Uterus (tissue), 4 donors: ENCODE data around the gene CTCF. TPM values are rescaled to one million over a fixed set of nuclear protein-coding genes. Genes with fewer than 3 reads are reported as not detected.

ENCODE experiments used
- DNase-seq, 2 donors: peaks; one replicate each; pipeline ENCODE4 v3.0.0-alpha.2; 2019 to 2020
- H3K27ac ChIP-seq, 2 donors: fragments of 200-600 bp; sonication (generic); 1 replicate in 1 of 2; 2 replicates in 1 of 2; pipeline ENCODE4 v1.5.1; 2016 to 2018
- H3K27me3 ChIP-seq, 2 donors: fragments of 200-600 bp; sonication (generic); one replicate each; pipeline ENCODE4 v1.5.1; 2018 to 2019; ENCODE audit warnings: control low read depth in 1 of 2
- H3K36me3 ChIP-seq, 2 donors: fragments of 200-600 bp; sonication (generic); one replicate each; pipeline ENCODE4 v1.5.1; 2019; ENCODE audit warnings: control low read depth in 1 of 2
- H3K4me1 ChIP-seq, 2 donors: fragments of 200-600 bp; sonication (generic); one replicate each; pipeline ENCODE4 v1.5.1; 2018 to 2019; ENCODE audit warnings: control low read depth in 1 of 2
- H3K4me3 ChIP-seq, 2 donors: fragments of 200-600 bp; sonication (generic); 1 replicate in 1 of 2; 2 replicates in 1 of 2; pipeline ENCODE4 v1.5.1; 2018 to 2019; ENCODE audit warnings: mild to moderate bottlenecking in 1 of 2
- H3K9me3 ChIP-seq, 2 donors: fragments of 200-600 bp; sonication (generic); one replicate each; pipeline ENCODE4 v1.5.1; 2019; ENCODE audit warnings: control low read depth in 1 of 2
- CTCF ChIP-seq, 4 experiments: fragments of 200-600 bp in 2 of 4; fragments of 450-650 bp in 2 of 4; sonication (generic) in 2 of 4; IDR thresholded peaks; one replicate each; pipeline ENCODE4 v1.5.1; 2016 to 2019; ENCODE audit warnings: antibody characterized with exemption in 4 of 4, mild to moderate bottlenecking in 2 of 4, moderate library complexity in 1 of 4
- POLR2A ChIP-seq, 2 donors: fragments of 450-650 bp; IDR thresholded peaks; one replicate each; pipeline ENCODE4 v1.6.1; 2016; ENCODE audit warnings: antibody characterized with exemption in 2 of 2, mild to moderate bottlenecking in 1 of 2, moderate library complexity in 1 of 2
- intact Hi-C: fragments of 100-400 bp; cut with DNase I; formaldehyde crosslinking; loops from one replicate; pipeline ENCODE4 v1.15.1; 2023; ENCODE audit warnings: low total_unique reads
- total RNA-seq, 4 donors: library from RNA; depleted of rRNA in 3 of 4; stranded (reverse); fragments of >200 nt in 3 of 4; gene quantifications; one replicate each; pipeline versions ENCODE4 v1.1.0 to v1.2.4, GENCODE V29; 2014 to 2023
- donor health status: DM: yes; HTN: yes; CAD: no.

Gene CTCF
- total RNA-seq, 4 donors from 2014 or later = 24.8 to 54.1 (median 43.7) TPM

GRCh38 chr16:67632415-67633172, 70.3 kb downstream of the CTCF start:
- H3K36me3 ChIP-seq = no peaks in the 10 kb centered on the region
- intact Hi-C loops = no loop called here

GRCh38 chr16:67636713-67637112, 74.4 kb downstream of the CTCF start:
- no peak for DNase-seq
- no peak overlapping the region for H3K27ac ChIP-seq
- no peaks in the 10 kb centered on the region for H3K36me3 ChIP-seq
- H3K9me3 ChIP-seq = no peaks in the 10 kb centered on the region
- H3K4me3 ChIP-seq = no peak overlapping the region
- intact Hi-C loops = no loop called here
- no peak for TF ChIP-seq CTCF (IDR thresholded peaks at IDR 0.05)
- no peak for TF ChIP-seq POLR2A (IDR thresholded peaks at IDR 0.05)
- no peaks in the 10 kb centered on the region for H3K27me3 ChIP-seq
- H3K4me1 ChIP-seq = no peaks in the 10 kb centered on the region

More at GRCh38 chr16:67632415-67633172, 70.3 kb downstream of the CTCF start:
- DNase-seq = no peak
- no peak overlapping the region for H3K4me3 ChIP-seq
- no peak for TF ChIP-seq CTCF (IDR thresholded peaks at IDR 0.05)
- no peaks in the 10 kb centered on the region for H3K9me3 ChIP-seq
- H3K27ac ChIP-seq = no peak overlapping the region
- H3K4me1 ChIP-seq = no peaks in the 10 kb centered on the region
- no peaks in the 10 kb centered on the region for H3K27me3 ChIP-seq

GRCh38 chr16:67637625-67638024, 75.3 kb downstream of the CTCF start:
- no peak overlapping the region for H3K4me3 ChIP-seq
- no peak for DNase-seq
- TF ChIP-seq POLR2A (IDR thresholded peaks at IDR 0.05) = no peak
- TF ChIP-seq CTCF (IDR thresholded peaks at IDR 0.05) = no peak
- H3K27me3 ChIP-seq = no peaks in the 10 kb centered on the region
- no peaks in the 10 kb centered on the region for H3K36me3 ChIP-seq
- intact Hi-C loops = no loop called here
- no peaks in the 10 kb centered on the region for H3K4me1 ChIP-seq
- H3K9me3 ChIP-seq = no peaks in the 10 kb centered on the region
- no peak overlapping the region for H3K27ac ChIP-seq

- no peaks in the 10 kb centered on the region for H3K36me3 ChIP-seq
- no peaks in the 10 kb centered on the region for H3K9me3 ChIP-seq
- H3K4me1 ChIP-seq = peaks cover 0 to 5% of the 10 kb centered on the region in 2 donors
- H3K4me3 ChIP-seq = no peak overlapping the region
- TF ChIP-seq CTCF (IDR thresholded peaks at IDR 0.05) (no peak), POLR2A (IDR thresholded peaks at IDR 0.05) (no peak)
- intact Hi-C loops = no loop called here
- no peak for DNase-seq
- H3K27ac ChIP-seq = no peak overlapping the region
- H3K27me3 ChIP-seq = peaks cover 2 to 10% of the 10 kb centered on the region in 2 donors
Measured at GRCh38 chr16:67641779-67642708, 79.7 kb downstream of the CTCF start.

GRCh38 chr16:67644038-67644437, 81.7 kb downstream of the CTCF start:
- Histone ChIP-seq H3K27me3 (peaks cover 11 to 25% of the 10 kb centered on the region in 2 donors), H3K36me3 (no peaks in the 10 kb centered on the region), H3K9me3 (no peaks in the 10 kb centered on the region), H3K27ac (no peak overlapping the region), H3K4me3 (no peak overlapping the region), H3K4me1 (peaks cover 0 to 5% of the 10 kb centered on the region in 2 donors)
- no peak for TF ChIP-seq POLR2A (IDR thresholded peaks at IDR 0.05)
- TF ChIP-seq CTCF (IDR thresholded peaks at IDR 0.05) = no peak
- intact Hi-C loops = no loop called here
- no peak for DNase-seq
